NT2/D1 (cell line): ENCODE data around the gene SDHA.
"Not testable (repeated sequence)": the region's sequence is repeated elsewhere in the genome, so short reads cannot be mapped to it uniquely, and the experiment has no call there.

Source experiments
- DNase-seq: peaks from one replicate; pipeline ENCODE4 v3.0.0-alpha.2; 2011; ENCODE audit warnings: low read depth, low spot score
- H3K27me3 ChIP-seq: 2 replicates; pipeline ENCODE4 v1.6.0; 2011; ENCODE audit warnings: mild to moderate bottlenecking; ENCODE audit not compliant: insufficient read length, insufficient read depth
- H3K36me3 ChIP-seq: 2 replicates; pipeline ENCODE4 v1.6.1; 2011; ENCODE audit warnings: mild to moderate bottlenecking, low read length, mixed read lengths; ENCODE audit not compliant: insufficient read depth, insufficient read length
- H3K4me1 ChIP-seq: 2 replicates; pipeline ENCODE4 v1.5.1; 2011; ENCODE audit not compliant: insufficient read depth, insufficient read length
- H3K4me3 ChIP-seq: 2 replicates; pipeline ENCODE4 v1.5.1; 2011; ENCODE audit warnings: low read depth; ENCODE audit not compliant: insufficient read length
- H3K9ac ChIP-seq: 2 replicates; pipeline ENCODE4 v1.6.0; 2011; ENCODE audit warnings: low read depth; ENCODE audit not compliant: insufficient read length
- H3K9me3 ChIP-seq: 2 replicates; pipeline ENCODE4 v1.5.1; 2011; ENCODE audit warnings: mild to moderate bottlenecking, low read length; ENCODE audit not compliant: insufficient read depth
- SUZ12 ChIP-seq: IDR thresholded peaks from 2 replicates; pipeline ENCODE4 v1.6.1; 2011; ENCODE audit not compliant: insufficient read length, insufficient read depth; ENCODE audit errors: extremely low read depth
- YY1 ChIP-seq: IDR thresholded peaks from 2 replicates; pipeline ENCODE4 v1.6.1; 2011; ENCODE audit not compliant: insufficient read length, insufficient read depth
- ZNF274 ChIP-seq: IDR thresholded peaks from 2 replicates; pipeline ENCODE4 v1.6.1; 2011; ENCODE audit warnings: mild to moderate bottlenecking, low read depth, low read length

Gene SDHA

DNA sequence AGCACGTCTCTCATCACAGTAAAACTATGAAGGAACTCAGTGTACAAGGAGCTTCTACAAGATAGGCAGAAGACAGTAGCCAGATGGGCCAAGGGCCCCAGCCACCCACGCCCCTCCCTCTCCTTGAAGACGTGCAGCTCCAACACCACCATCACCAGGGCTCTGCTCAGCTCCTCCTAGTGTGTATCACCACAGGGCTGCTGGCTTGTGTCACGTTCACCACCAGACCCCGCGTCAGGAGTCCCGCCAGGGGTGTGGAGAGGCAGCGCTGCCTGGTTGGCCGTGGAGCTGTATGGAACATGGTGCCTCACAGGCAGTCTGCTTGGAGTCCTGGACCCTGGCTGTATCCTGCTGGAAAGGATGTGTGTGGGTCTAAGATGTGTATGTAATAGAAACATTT lies 32.3 kb downstream of the SDHA start:
- H3K36me3 ChIP-seq, result peaks cover 64% of the 10 kb centered on the region
- not testable (repeated sequence) for DNase-seq, H3K27me3 ChIP-seq

DNA sequence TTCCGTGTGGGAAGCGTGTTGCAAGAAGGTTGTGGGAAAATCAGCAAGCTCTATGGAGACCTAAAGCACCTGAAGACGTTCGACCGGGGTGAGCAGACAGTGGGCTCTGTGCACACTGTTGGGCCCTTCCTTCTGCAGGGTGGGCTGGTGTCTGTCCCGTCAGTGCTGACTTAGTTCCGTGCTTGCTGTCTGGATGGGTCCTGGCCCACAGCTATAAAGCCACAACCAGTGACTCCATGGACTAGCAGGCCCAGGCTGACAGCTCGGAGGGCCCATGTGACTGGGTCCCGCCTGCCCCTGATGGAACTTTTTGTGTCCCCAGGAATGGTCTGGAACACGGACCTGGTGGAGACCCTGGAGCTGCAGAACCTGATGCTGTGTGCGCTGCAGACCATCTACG lies 32.9 kb downstream of the SDHA start:
- H3K36me3 ChIP-seq, result peaks cover 62% of the 10 kb centered on the region
- H3K9ac ChIP-seq, H3K4me1 ChIP-seq, H3K27me3 ChIP-seq, H3K9me3 ChIP-seq, DNase-seq, H3K4me3 ChIP-seq: not testable (repeated sequence)

More for the DNA sequence above, 32.3 kb downstream of the SDHA start:
- H3K9me3 ChIP-seq, H3K9ac ChIP-seq, H3K4me3 ChIP-seq, H3K4me1 ChIP-seq: not testable (repeated sequence)

DNA sequence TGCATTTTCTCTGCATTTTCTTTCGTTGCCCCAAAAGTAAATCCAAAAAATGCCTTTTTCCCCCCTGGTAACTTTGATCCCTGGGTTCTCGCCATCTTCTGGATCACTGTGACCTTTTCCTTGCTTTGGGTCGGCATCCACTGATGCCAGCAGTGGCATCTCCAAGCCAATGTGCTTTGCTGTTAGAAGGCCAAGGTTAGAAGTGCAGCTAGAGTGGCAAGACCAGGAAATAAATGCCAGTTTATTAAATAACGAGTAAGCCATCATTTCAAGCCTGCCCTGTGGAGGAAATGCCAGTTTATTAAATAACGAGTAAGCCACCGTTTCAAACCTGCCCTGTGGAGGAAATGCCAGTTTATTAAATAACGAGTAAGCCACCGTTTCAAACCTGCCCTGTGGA lies 33.4 kb downstream of the SDHA start:
- H3K4me1 ChIP-seq, H3K27me3 ChIP-seq, H3K9me3 ChIP-seq, DNase-seq, H3K4me3 ChIP-seq, H3K9ac ChIP-seq: not testable (repeated sequence)
- peaks cover 65% of the 10 kb centered on the region for H3K36me3 ChIP-seq

DNA sequence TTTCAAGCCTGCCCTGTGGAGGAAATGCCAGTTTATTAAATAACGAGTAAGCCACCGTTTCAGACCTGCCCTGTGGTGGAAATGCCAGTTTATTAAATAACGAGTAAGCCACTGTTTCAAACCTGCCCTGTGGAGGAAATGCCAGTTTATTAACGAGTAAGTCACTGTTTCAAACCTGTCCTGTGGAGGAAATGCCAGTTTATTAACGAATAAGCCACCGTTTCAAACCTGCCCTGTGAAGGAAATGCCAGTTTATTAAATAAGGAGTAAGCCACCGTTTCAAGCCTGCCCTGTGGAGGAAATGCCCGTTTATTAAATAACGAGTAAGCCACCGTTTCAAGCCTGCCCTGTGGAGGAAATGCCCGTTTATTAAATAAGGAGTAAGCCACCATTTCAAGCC lies 33.9 kb downstream of the SDHA start:
- not testable (repeated sequence) for H3K4me1 ChIP-seq, DNase-seq, H3K27me3 ChIP-seq, H3K4me3 ChIP-seq, H3K9me3 ChIP-seq, H3K9ac ChIP-seq
- peaks cover 69% of the 10 kb centered on the region for H3K36me3 ChIP-seq

DNA sequence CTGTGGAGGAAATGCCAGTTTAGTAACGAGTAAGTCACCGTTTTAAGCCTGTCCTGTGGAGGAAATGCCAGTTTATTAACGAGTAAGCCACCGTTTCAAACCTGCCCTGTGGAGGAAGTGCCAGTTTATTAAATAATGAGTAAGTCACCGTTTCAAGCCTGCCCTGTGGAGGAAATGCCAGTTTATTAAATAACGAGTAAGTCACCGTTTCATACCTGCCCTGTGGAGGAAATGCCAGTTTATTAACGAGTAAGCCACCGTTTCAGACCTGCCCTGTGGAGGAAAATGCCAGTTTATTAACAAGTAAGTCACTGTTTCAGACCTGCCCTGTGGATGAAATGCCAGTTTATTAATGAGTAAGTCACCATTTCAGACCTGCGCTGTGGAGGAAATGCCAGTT lies 34.4 kb downstream of the SDHA start:
- peaks cover 6% of the 10 kb centered on the region; the same call in 1 of the 2 replicates for H3K9me3 ChIP-seq
- H3K36me3 ChIP-seq, result peaks cover 72% of the 10 kb centered on the region
- TF ChIP-seq YY1, result no peak
- TF ChIP-seq ZNF274, result no peak
- no peak for TF ChIP-seq SUZ12
- no peaks in the 10 kb centered on the region for H3K27me3 ChIP-seq
- H3K9ac ChIP-seq, result no peak overlapping the region
- no peak overlapping the region for H3K4me3 ChIP-seq
- no peak for DNase-seq
- H3K4me1 ChIP-seq, result no peaks in the 10 kb centered on the region

- H3K4me1 ChIP-seq, H3K4me3 ChIP-seq, H3K9ac ChIP-seq, H3K27me3 ChIP-seq, DNase-seq: not testable (repeated sequence)
- H3K36me3 ChIP-seq, result peaks cover 60% of the 10 kb centered on the region
- H3K9me3 ChIP-seq, result peaks cover 14% of the 10 kb centered on the region; the same call in 1 of the 2 replicates
Measured at GRCh38 chr5:254322-254721, 36.2 kb downstream of the SDHA start.

DNA sequence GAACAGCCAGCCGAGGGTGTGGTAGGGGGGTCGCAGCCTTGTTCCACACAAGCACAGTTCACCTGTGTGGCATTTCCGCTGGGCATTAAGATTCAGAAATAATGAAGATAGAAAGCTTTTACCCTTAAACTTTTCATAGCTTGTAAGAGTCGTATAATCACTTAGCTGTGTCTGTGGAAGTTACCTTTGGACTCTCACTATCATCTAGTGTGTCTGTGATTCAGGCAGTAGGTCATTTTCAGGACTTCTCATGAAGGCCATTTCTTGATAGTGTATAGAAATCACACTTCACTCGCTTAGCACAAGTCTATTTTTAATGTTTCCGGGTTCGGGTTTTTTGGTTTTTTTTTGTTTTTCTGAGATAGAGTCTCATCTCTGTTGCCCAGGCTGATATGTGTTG lies 37.0 kb downstream of the SDHA start:
- H3K4me1 ChIP-seq, H3K4me3 ChIP-seq, H3K9ac ChIP-seq, H3K27me3 ChIP-seq, DNase-seq: not testable (repeated sequence)
- Histone ChIP-seq H3K9me3 (peaks cover 14% of the 10 kb centered on the region; the same call in 1 of the 2 replicates), H3K36me3 (peaks cover 55% of the 10 kb centered on the region)

- peaks cover 46% of the 10 kb centered on the region for H3K36me3 ChIP-seq
Measured at GRCh38 chr5:256347-256746, 38.2 kb downstream of the SDHA start.

DNA sequence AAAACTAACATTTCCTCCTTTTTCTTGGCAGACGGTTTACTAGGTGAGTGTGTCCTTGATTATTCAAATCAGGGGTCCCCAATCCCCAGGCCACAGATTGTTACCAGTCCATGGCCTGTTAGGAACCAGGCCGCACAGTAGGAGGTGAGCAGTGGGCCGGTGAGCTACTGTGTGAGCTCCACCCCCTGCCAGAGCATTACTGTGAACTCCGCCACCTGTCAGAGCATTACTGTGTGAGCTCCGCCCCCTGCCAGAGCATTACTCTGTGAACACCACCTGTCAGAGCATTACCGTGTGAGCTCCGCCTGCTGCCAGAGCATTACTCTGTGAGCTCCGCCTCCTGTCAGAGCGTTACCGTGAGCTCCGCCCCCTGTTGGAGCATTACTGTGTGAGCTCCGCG lies 39.0 kb downstream of the SDHA start:
- peaks cover 14% of the 10 kb centered on the region; the same call in 1 of the 2 replicates for H3K9me3 ChIP-seq
- peaks cover 40% of the 10 kb centered on the region for H3K36me3 ChIP-seq
- H3K27me3 ChIP-seq, result no peaks in the 10 kb centered on the region
- H3K9ac ChIP-seq, result no peak overlapping the region
- no peak for DNase-seq
- TF ChIP-seq ZNF274, result no peak
- no peak for TF ChIP-seq YY1
- no peak for TF ChIP-seq SUZ12
- no peak overlapping the region for H3K4me3 ChIP-seq
- H3K4me1 ChIP-seq, result no peaks in the 10 kb centered on the region

More at GRCh38 chr5:256347-256746, 38.2 kb downstream of the SDHA start:
- H3K4me3 ChIP-seq, H3K4me1 ChIP-seq, H3K27me3 ChIP-seq, DNase-seq, H3K9ac ChIP-seq: not testable (repeated sequence)
- H3K9me3 ChIP-seq, result peaks cover 14% of the 10 kb centered on the region; the same call in 1 of the 2 replicates

GRCh38 chr5:263275-263974 lies 45.3 kb downstream of the SDHA start:
- DNase-seq, H3K27me3 ChIP-seq, H3K9me3 ChIP-seq, H3K4me3 ChIP-seq, H3K9ac ChIP-seq, H3K4me1 ChIP-seq: not testable (repeated sequence)
- peaks cover 15% of the 10 kb centered on the region for H3K36me3 ChIP-seq
